SH-SY5Y (cell line): ENCODE measurements around the gene TANGO2.

ENCODE experiments used
- GATA2 ChIP-seq: IDR thresholded peaks from 2 replicates; pipeline ENCODE4 v1.6.1; 2011; ENCODE audit warnings: mild to moderate bottlenecking, low read depth, low read length
- GATA3 ChIP-seq: IDR thresholded peaks from 2 replicates; pipeline ENCODE4 v1.6.1; 2011; ENCODE audit warnings: low read depth, mild to moderate bottlenecking, low read length, moderate library complexity

- TF ChIP-seq GATA2, result no peak
- TF ChIP-seq GATA3, result no peak
Measured at GRCh38 chr22:20080776-20081654, 60.1 kb downstream of the TANGO2 start.
